Measurements from ENCODE around the gene NKAIN2.

Gene NKAIN2

GRCh38 chr6:124755321-124755720, 951.7 kb downstream of the NKAIN2 start:
- DNase-seq (ENCODE audit: low read depth, low spot score) = no peak

- no peak for DNase-seq (ENCODE audit: low read depth, low spot score)
These were observed 953.9 kb downstream of the NKAIN2 start for GRCh38 chr6:124757560-124757959.

GRCh38 chr6:124758663-124759062, 955.0 kb downstream of the NKAIN2 start:
- DNase-seq (ENCODE audit: low read depth, low spot score) = no peak

GRCh38 chr6:124765280-124765679, 961.6 kb downstream of the NKAIN2 start:
- DNase-seq (ENCODE audit: low read depth, low spot score) = no peak

GRCh38 chr6:124768224-124768623, 964.6 kb downstream of the NKAIN2 start:
- no peak for DNase-seq (ENCODE audit: low read depth, low spot score)

GRCh38 chr6:124769811-124770544, 966.3 kb downstream of the NKAIN2 start:
- no peak for DNase-seq (ENCODE audit: low read depth, low spot score)

- no peak for DNase-seq (ENCODE audit: low read depth, low spot score)
These were observed 967.1 kb downstream of the NKAIN2 start for GRCh38 chr6:124770784-124771183.

- DNase-seq (ENCODE audit: low read depth, low spot score) = no peak
These were observed 969.2 kb downstream of the NKAIN2 start for GRCh38 chr6:124772733-124773319.

- no peak for DNase-seq (ENCODE audit: low read depth, low spot score)
These were observed 971.5 kb downstream of the NKAIN2 start for GRCh38 chr6:124775121-124775520.

GRCh38 chr6:124777863-124778262, 974.2 kb downstream of the NKAIN2 start:
- DNase-seq (ENCODE audit: low read depth, low spot score) = no peak

GRCh38 chr6:124780623-124781022, 977.0 kb downstream of the NKAIN2 start:
- no peak for DNase-seq (ENCODE audit: low read depth, low spot score)

- no peak for DNase-seq (ENCODE audit: low read depth, low spot score)
These were observed 979.7 kb downstream of the NKAIN2 start for GRCh38 chr6:124783344-124783743.

- DNase-seq (ENCODE audit: low read depth, low spot score) = no peak
These were observed 987.5 kb downstream of the NKAIN2 start for GRCh38 chr6:124791156-124791555.

- no peak for DNase-seq (ENCODE audit: low read depth, low spot score)
These were observed 988.7 kb downstream of the NKAIN2 start for GRCh38 chr6:124792386-124792785.

- DNase-seq (ENCODE audit: low read depth, low spot score) = no peak
These were observed 989.7 kb downstream of the NKAIN2 start for GRCh38 chr6:124793398-124793797.

GRCh38 chr6:124795643-124796463, 992.2 kb downstream of the NKAIN2 start:
- DNase-seq (ENCODE audit: low read depth, low spot score) = no peak

- DNase-seq (ENCODE audit: low read depth, low spot score) = no peak
These were observed 992.9 kb downstream of the NKAIN2 start for GRCh38 chr6:124796464-124796970.

GRCh38 chr6:124797224-124797623, 993.6 kb downstream of the NKAIN2 start:
- no peak for DNase-seq (ENCODE audit: low read depth, low spot score)

GRCh38 chr6:124798942-124799496, 995.4 kb downstream of the NKAIN2 start:
- DNase-seq (ENCODE audit: low read depth, low spot score) = no peak

GRCh38 chr6:124799638-124800037, 996.0 kb downstream of the NKAIN2 start:
- no peak for DNase-seq (ENCODE audit: low read depth, low spot score)

GRCh38 chr6:124800222-124800621, 996.6 kb downstream of the NKAIN2 start:
- no peak for DNase-seq (ENCODE audit: low read depth, low spot score)

- DNase-seq (ENCODE audit: low read depth, low spot score) = no peak
These were observed 1008.4 kb downstream of the NKAIN2 start for GRCh38 chr6:124812067-124812466.

All from activated CD4-positive, CD25-positive, alpha-beta regulatory T cell treated with anti-CD3 and anti-CD28 coated beads, Interleukin-2, amount 50 U/mL, for 16 hours (primary cell).